ENCODE results near the gene NEGR1.

Gene NEGR1

DNA sequence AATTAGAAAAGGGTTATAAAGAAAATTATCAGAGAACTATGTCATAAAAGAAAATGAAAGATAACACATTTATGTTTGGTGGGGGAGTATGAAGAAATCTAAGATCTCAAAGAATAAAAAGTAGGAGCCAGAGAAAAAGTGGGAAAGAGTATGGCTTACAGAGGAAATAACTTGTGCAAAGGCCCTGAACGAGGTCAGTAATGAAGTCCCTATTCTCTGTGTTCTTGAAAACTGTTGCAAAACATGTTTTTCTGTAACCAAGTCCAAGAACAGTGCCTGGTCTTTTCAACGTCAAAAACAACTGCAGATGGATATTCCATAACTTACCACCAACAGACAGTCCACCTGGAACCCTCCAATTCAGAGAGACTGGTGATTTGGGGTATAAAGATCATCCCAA is 188.1 kb downstream of the NEGR1 start:
- TF ChIP-seq, protein P1, sequence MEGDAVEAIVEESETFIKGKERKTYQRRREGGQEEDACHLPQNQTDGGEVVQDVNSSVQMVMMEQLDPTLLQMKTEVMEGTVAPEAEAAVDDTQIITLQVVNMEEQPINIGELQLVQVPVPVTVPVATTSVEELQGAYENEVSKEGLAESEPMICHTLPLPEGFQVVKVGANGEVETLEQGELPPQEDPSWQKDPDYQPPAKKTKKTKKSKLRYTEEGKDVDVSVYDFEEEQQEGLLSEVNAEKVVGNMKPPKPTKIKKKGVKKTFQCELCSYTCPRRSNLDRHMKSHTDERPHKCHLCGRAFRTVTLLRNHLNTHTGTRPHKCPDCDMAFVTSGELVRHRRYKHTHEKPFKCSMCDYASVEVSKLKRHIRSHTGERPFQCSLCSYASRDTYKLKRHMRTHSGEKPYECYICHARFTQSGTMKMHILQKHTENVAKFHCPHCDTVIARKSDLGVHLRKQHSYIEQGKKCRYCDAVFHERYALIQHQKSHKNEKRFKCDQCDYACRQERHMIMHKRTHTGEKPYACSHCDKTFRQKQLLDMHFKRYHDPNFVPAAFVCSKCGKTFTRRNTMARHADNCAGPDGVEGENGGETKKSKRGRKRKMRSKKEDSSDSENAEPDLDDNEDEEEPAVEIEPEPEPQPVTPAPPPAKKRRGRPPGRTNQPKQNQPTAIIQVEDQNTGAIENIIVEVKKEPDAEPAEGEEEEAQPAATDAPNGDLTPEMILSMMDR (IDR thresholded peaks at IDR 0.05; ENCODE audit: insufficient read depth, low read length, poor library complexity, severe bottlenecking), result no peak
- H3K36me3 ChIP-seq (ENCODE audit: control insufficient read depth, insufficient read depth, low read length), result no peaks in the 10 kb centered on the region
- no peaks in the 10 kb centered on the region for H3K27me3 ChIP-seq (replicated peaks; ENCODE audit: control insufficient read depth, insufficient read depth, low read length)
- DNase-seq (ENCODE audit: extremely low read depth, insufficient read length), result no peak
- H3K4me3 ChIP-seq (replicated peaks; ENCODE audit: low read depth, low read length), result no peak overlapping the region

DNA sequence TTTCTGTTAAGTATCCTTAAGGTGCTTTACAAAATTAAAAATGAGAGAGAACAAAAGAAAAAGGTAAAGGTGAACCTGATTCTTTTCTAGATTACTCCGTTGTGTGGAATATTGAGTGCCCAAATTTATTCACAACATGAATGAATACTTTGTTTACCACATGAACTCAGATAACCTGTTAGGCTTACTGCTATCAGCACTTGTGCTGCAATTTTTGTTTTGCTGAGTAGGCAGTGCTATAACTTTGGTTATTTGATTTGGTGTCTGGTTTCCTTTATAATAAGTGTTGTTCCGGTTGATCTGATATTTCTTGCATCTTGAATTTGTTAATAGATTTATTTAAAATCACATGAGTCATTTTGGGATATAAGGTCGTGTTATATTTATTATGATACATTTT is 195.9 kb downstream of the NEGR1 start:
- TF ChIP-seq, protein P1 (IDR thresholded peaks at IDR 0.05; ENCODE audit: insufficient read depth, low read length, poor library complexity, severe bottlenecking), result no peak
- no peak for DNase-seq (ENCODE audit: extremely low read depth, insufficient read length)
- Histone ChIP-seq H3K36me3 (ENCODE audit: control insufficient read depth, insufficient read depth, low read length) (no peaks in the 10 kb centered on the region), H3K27me3 (replicated peaks; ENCODE audit: control insufficient read depth, insufficient read depth, low read length) (no peaks in the 10 kb centered on the region), H3K4me3 (replicated peaks; ENCODE audit: low read depth, low read length) (no peak overlapping the region)

DNA sequence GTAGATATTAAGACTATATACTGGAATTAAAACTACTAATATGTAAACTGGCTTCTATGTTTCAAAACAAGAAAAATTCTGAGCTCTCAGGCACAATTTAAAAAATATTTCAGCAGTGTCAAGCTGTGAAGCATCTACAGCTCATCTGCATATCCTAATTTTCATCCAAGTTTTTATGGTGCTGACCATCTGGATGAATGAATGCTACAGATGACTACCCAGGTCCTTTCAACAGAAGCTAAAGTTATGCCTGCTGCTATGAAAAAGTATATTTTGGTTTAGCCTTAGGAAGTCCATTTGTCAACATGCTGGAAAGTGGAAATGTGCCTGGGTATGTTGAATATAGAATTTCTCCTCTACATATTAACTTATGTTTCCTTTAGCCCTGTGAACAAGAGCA is 206.9 kb downstream of the NEGR1 start:
- Histone ChIP-seq H3K36me3 (ENCODE audit: control insufficient read depth, insufficient read depth, low read length) (no peaks in the 10 kb centered on the region), H3K4me3 (replicated peaks; ENCODE audit: low read depth, low read length) (no peak overlapping the region), H3K27me3 (replicated peaks; ENCODE audit: control insufficient read depth, insufficient read depth, low read length) (no peaks in the 10 kb centered on the region)
- TF ChIP-seq, protein P1 (IDR thresholded peaks at IDR 0.05; ENCODE audit: insufficient read depth, low read length, poor library complexity, severe bottlenecking), result no peak
- no peak for DNase-seq (ENCODE audit: extremely low read depth, insufficient read length)

DNA sequence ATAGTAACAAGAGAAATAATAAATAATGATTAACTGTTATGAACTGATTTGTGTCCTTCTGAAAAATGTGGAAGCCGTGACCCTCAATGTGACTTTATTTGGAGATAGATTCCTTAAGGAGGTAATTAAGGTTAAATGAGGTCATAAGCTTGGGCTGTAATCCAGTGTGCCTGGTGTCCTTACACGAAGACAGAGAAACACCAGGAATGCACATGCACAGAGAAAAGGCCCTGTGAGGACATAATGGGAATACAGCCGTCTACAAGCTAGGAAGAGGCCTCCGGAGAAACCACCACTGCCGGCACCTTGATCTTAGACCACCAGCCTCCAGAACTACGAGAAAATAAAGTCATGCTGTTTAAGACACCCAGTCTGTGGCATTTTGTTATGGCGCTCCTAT is 215.9 kb downstream of the NEGR1 start:
- no peak for DNase-seq (ENCODE audit: extremely low read depth, insufficient read length)
- Histone ChIP-seq H3K36me3 (ENCODE audit: control insufficient read depth, insufficient read depth, low read length) (no peaks in the 10 kb centered on the region), H3K4me3 (replicated peaks; ENCODE audit: low read depth, low read length) (no peak overlapping the region), H3K27me3 (replicated peaks; ENCODE audit: control insufficient read depth, insufficient read depth, low read length) (no peaks in the 10 kb centered on the region)
- TF ChIP-seq, protein P1 (IDR thresholded peaks at IDR 0.05; ENCODE audit: insufficient read depth, low read length, poor library complexity, severe bottlenecking), result no peak

DNA sequence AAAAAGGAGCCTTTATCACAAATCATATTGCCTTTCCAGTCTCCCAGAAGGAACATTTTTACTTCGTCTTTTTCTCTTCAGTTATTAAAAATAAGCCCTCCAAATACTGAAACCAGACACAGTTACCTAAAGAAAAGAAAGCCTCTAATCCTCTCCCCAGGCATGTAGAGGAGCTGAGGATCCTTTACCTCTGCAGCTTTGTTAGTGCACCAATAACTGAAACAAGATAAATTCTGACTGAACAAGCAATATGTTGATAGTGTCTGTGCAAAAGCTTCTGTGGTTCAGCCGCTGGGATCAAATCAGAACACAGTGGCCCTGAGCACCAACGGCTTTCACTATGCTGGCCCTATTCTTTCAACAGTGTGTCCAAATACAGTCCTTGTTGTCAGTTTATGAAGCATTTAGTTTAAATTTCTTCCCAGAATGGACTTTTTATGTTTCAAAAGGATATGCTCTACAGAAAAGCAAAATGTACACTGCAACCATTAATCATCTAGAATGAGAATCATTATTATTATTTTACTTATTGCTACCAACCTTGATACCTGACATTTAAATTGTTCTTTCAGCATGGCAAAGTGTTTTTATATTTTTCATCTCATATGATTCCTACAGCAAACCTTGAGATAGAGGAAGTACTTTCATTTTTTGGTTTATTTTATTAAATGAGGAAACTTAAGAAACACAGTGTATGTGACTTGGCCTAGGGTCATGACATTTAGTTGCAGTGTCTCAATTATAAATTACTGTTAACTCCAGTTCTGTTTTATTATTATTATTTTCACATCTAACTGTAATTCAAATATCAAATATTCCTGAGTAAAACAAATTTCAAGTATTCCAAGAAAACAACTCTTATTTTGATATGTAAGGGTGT is 217.9 kb downstream of the NEGR1 start:
- DNase-seq (ENCODE audit: extremely low read depth, insufficient read length), result no peak
- no peaks in the 10 kb centered on the region for H3K36me3 ChIP-seq (ENCODE audit: control insufficient read depth, insufficient read depth, low read length)
- TF ChIP-seq, protein P1 (IDR thresholded peaks at IDR 0.05; ENCODE audit: insufficient read depth, low read length, poor library complexity, severe bottlenecking), result no peak
- H3K27me3 ChIP-seq (replicated peaks; ENCODE audit: control insufficient read depth, insufficient read depth, low read length), result no peaks in the 10 kb centered on the region
- no peak overlapping the region for H3K4me3 ChIP-seq (replicated peaks; ENCODE audit: low read depth, low read length)
